GM23338 (cell line): ENCODE results near the gene NCF2.

ENCODE experiments used
- CTCF ChIP-seq, 2 experiments: fragments of 200-600 bp in 1 of 2; sonication (generic) in 1 of 2; conservative IDR thresholded peaks; 2 replicates each; pipeline versions ENCODE4 v1.5.1 to v1.6.1; 2016 to 2017; ENCODE audit warnings: antibody characterized with exemption in 2 of 2, low read depth in 2 of 2, mild to moderate bottlenecking in 2 of 2, moderate library complexity in 1 of 2
- EZH2 ChIP-seq: fragments of 200-600 bp; sonication (generic); IDR thresholded peaks from one replicate; pipeline ENCODE4 v1.8.0; 2017; ENCODE audit warnings: antibody characterized with exemption, mild to moderate bottlenecking, low read depth; ENCODE audit not compliant: unreplicated experiment
- EZH2phosphoT487 ChIP-seq: fragments of 200-600 bp; sonication (generic); IDR thresholded peaks from one replicate; pipeline ENCODE4 v1.8.1; 2018; ENCODE audit warnings: antibody characterized with exemption; ENCODE audit not compliant: unreplicated experiment
- REST ChIP-seq: IDR thresholded peaks from one replicate; pipeline ENCODE4 v1.6.1; 2018; ENCODE audit warnings: antibody characterized with exemption; ENCODE audit not compliant: unreplicated experiment
- TF ChIP-seq, protein P1 (sequence below): IDR thresholded peaks from 2 replicates; pipeline ENCODE4 v1.6.1; 2016; ENCODE audit warnings: antibody characterized with exemption

- TF ChIP-seq REST (no peak), CTCF (conservative IDR thresholded peaks at IDR 0.05; ENCODE audit: low read depth in 2 of 2) (no peak), EZH2 (no peak), EZH2phosphoT487 (no peak)
- TF ChIP-seq, protein P1, sequence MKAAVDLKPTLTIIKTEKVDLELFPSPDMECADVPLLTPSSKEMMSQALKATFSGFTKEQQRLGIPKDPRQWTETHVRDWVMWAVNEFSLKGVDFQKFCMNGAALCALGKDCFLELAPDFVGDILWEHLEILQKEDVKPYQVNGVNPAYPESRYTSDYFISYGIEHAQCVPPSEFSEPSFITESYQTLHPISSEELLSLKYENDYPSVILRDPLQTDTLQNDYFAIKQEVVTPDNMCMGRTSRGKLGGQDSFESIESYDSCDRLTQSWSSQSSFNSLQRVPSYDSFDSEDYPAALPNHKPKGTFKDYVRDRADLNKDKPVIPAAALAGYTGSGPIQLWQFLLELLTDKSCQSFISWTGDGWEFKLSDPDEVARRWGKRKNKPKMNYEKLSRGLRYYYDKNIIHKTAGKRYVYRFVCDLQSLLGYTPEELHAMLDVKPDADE = no peak
Observed at GRCh38 chr1:183571678-183572268, 18.5 kb downstream of the NCF2 start.
